Erythroblast (primary cell): ENCODE data around the gene DHRS4L2.

Experiments used
- GATA1 ChIP-seq: IDR thresholded peaks from 2 replicates; pipeline ENCODE4 v1.6.1; 2011; ENCODE audit warnings: low read depth, mild to moderate bottlenecking, control low read depth, low read length, moderate library complexity
- POLR2A ChIP-seq: IDR thresholded peaks from 2 replicates; pipeline ENCODE4 v1.6.1; 2011; ENCODE audit warnings: mild to moderate bottlenecking, low read length

DNA sequence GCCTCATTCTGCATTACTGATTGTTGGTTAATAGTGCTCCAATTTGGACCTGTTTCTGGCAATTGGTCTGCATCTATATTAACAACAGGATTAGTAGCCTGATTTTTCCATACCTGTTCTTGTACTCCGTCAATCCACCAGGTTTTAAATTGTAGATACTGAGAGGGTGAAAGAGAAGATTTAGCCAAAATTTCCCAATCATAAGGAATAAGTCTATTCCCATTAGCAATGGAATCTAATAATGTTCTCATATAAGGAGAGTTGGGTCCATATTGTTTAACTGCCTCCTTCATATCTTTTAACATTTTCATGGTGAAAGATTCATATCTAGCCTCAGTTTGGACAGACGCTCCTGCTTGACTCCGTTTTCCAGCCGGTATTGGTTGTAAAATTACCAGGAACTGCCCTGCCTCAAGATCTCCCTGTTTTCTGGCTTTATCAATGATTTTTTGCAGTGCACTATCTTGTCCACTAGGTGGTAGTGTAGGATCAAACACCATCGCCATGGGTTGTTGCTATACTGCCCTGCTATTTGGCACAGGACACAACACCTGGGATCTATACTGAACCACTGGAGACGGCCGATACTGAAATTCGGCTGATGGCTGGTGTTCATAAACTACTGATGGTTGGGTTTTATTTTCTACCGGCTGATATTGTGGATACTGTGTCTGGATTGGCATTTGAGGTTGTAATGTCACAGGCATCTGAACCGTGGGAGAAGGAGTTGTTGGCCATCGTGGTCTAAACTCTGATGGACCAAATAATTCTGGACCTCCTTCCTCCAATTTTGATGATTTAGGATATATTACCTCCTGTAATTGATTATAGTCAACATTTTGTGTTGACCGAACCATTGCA is 25.2 kb downstream of the DHRS4L2 start:
- TF ChIP-seq POLR2A (no peak), GATA1 (no peak)
